GM18909 (cell line): ENCODE results near the gene USP10.
A peak's percentile ranks its signal among the peaks of the same experiment; 100 is the strongest.

ENCODE experiments used
- ATAC-seq: cut with Tn5 transposase; IDR thresholded peaks from one replicate; pipeline ENCODE4 v1.9.1; 2021; ENCODE audit warnings: mild to moderate bottlenecking; ENCODE audit not compliant: unreplicated experiment, poor library complexity

USP10 gene

GRCh38 chr16:84749072-84749471 lies 49.3 kb downstream of the USP10 start:
- ATAC-seq: no peak

- no peak for ATAC-seq
These were observed 50.0 kb downstream of the USP10 start for GRCh38 chr16:84749815-84750214.

GRCh38 chr16:84750575-84750974 lies 50.8 kb downstream of the USP10 start:
- ATAC-seq: no peak

DNA sequence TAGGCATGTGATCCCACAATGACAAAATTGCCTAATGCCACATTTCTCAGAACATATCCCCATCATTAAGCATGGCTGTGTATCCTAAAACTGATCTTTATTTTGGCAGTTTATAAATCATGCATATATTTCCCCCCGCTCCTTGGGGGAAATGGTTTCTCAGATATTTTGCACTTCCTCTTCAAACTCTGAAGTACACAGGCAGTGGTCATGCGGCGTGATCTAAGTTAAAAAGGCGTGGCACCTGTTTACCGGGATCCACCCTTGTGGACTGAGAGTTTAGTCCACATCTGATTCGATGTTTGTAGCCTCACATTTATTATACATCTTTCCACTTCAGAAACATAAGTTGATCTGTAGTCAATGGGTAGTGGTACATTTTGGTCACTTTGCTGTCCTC lies 51.4 kb downstream of the USP10 start:
- no peak for ATAC-seq

GRCh38 chr16:84751947-84752346 lies 52.1 kb downstream of the USP10 start:
- ATAC-seq: no peak

DNA sequence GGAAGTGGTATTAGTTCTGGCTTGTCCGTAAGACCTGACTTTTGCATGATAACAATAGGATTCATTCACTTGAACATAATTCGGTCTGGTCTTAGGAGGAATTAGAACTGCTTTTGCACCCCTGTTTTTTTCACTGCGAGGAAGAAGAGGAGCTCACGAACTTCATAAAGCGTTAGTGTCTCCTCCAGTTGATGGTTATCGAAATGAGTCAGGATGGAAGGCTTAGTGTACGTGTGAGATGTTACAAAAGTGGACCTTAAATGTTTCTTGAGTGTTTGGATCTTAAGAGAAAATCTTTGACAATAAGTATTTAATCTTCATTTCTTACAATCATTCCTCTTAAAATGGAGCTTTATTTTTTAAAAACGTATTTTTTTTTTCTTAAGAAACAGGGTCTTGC lies 52.8 kb downstream of the USP10 start:
- no peak for ATAC-seq

- no peak for ATAC-seq
These were observed 53.9 kb downstream of the USP10 start for GRCh38 chr16:84753412-84754326.

DNA sequence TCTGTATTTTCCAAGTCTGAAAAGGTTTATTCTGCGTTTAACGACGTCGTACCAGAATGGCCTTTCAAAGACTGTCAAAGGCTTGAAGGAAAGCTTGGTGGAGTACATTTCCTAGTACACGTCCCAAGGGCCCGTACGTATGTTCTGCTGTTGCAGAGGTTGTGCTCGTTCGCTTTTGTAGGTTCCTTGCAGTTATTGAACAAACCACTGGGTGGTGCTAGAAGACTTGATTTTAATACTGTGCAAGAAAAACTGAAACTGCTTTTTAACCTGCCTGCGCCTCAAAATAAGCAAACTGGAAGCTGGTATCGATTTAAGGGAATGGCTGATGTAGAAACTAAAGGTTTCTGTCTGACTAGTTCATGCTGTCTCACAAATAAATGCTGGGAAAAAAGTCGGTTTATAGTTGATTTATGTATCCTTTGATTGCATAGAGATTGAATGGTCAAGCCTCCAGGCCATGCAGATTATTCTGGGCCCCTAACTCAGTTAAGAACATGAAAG lies 54.6 kb downstream of the USP10 start:
- peak; percentile 62 for ATAC-seq

DNA sequence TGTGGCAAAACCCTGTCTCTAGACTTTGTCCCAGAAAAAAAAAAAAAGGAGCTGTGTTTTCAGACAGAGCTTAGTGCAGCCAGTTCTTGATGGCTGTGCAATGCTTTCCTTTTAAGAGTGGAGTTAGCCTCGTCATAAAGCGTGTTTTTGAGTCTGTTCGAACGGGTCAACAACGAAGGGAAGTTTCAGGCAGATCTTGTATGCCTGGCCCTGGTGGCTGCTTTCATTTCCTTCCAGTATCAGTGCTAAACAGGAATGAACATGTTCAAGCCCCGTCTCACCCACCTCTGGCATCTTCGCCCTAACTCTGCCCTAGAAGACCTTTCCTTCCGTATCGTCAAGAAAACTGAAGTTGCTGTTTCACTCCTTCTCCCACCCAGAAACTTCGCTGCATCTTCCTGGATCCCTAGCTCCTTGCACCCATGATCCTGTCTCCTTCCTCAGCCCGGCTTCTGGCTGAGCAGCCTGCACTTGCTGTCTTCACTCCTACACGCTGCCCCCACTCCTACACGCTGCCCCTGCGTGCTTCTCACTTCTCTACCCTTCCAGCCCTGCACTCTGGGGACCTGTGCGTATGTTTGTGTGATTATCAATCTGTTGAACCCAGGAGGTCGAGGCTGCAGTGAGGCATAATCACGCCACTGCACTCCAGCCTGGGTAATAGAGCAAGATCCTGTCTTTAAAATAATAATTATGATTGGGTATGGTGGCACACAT lies 55.3 kb downstream of the USP10 start:
- ATAC-seq: no peak

DNA sequence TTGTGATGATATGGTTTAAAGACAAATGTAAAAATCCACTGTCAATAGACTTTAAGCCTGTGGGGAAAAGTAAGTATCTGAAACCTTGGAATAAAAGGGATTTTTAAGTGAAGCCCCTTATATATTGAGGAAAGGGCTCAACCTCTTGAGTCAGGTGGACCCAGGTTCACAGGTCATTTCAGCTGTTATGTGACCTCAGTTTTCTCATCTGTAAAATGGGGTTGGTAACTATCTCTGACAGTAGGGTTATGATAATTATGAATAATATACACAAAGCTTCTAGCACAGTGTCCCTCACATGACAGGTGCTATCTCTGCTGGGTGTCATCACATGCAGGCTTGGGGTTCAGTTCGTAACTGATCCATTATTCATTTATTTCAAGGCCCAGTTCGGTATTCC lies 57.0 kb downstream of the USP10 start:
- no peak for ATAC-seq

DNA sequence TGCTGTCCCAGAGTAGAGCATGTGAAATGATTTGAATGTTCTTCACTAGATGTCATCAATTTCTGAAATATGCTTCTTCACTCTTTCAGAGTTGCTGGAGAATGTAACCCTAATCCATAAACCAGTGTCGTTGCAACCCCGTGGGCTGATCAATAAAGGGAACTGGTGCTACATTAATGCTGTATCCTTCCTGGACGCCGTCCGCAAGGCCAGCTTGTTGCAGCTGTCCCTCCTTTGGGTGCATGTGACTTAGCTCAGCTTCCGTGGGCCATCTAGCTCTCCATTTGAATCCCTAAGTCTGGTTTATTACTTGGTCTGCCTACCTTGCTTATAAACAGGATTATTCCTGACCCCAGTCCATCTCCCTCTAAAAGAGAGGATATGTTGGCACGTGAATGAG lies 58.8 kb downstream of the USP10 start:
- no peak for ATAC-seq

DNA sequence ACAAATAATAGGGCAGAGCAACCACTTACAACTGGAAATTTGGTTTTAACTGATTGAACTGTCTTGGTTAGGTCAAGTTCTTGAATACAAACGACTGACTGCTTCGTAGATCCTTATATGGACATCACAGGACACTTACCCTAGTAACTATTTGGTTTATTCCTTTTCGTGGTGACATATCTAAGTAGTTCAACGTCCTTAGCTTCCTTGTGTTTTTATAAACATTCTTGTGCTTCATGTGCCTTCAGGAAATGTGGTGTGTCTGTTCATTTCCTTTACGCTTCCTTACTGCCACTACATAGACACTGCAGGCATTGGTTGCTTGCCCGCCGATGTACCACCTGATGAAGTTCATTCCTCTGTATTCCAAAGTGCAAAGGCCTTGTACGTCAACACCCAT lies 59.3 kb downstream of the USP10 start:
- ATAC-seq: no peak

DNA sequence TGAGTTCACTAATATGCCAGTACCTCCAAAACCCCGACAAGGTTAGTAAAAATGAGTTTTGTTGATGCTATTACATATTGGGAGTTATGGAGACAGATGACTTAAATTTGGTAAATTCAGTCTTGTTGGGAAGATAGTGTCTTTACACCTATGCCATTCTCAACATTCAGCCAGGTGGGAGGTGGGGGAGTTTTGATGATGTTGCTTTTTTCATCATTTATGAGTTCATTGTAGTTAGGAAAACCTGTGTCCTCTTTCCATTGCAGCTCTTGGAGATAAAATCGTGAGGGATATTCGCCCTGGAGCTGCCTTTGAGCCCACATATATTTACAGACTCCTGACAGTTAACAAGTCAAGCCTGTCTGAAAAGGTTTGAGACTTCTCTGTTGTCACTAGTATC lies 60.1 kb downstream of the USP10 start:
- no peak for ATAC-seq

DNA sequence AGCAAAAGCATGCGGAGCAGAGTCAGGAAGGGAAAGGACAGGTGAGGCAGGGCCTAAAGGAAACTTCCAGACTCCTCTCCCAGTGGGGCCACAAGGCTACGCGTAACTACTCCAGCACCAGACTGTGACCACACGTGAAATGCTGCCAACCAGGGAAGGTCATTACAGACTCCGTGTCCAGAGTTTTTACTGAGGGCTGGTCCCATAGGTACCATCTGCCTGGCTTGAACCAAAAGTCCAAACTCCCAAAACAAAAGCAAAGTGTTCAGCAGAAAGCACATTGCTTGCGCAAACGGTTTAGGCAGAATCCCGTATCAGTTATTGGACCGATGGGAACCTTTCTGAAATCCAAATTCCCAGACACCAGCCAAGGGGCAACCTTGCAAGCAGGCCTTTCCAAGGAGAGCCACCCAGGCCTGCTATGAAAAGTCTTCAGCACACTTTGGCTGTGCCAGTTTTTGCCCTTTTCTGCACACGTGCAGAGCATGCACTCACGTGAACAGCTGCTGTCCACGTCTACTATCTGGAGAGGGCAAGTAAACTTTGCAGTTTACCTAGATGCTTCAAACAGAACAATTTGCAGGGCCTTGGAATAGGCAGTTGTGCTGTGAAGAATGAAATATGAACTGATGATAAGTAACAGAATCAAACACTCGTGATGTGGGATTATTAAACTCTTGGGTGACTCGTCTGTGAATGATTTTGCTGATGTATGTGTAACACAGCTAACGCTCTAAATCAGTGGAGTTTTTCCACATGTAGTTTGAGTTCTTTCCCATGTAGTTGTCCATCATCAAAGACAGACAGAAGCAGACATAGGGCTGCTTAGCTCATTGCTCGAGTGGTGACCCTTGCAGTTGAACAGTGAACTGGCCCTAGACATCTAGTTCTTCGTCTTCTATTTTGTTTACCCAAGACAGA lies 61.9 kb downstream of the USP10 start:
- ATAC-seq: no peak

DNA sequence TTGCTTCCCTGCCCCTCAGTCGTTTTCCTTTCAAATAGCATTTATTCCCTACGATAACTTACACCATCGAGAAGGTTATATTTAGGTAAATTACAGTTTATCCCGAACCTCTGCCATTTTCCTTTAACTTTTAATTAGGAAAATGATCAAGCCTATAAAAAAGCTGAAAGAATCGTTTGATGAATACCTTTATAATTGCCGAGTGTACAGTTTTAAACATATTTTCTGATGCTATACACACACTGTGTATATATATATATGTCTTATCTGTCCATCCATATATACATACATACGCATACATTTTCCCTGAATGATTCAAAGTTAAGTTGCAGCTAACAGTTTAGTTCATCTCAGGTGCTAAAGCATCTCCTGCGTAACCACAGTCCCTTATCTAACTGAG lies 63.4 kb downstream of the USP10 start:
- ATAC-seq: no peak

DNA sequence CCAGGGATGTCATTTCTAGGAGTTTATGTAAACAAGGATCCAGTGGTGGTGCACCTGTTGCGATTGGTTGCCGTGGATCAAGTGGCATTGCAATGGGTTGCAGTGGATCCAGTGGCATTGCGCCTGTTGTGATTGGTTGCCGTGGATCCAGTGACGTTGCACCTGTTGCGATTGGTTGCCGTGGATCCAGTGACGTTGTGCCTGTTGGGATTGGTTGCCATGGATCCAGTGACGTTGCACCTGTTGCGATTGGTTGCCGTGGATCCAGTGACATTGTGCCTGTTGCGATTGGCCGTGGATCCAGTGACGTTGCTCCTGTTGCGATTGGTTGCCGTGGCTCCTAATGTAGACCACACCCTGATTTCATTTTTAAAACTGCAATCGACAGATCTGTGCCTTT lies 63.8 kb downstream of the USP10 start:
- ATAC-seq: no peak

- no peak for ATAC-seq
These were observed 65.2 kb downstream of the USP10 start for GRCh38 chr16:84764970-84765369.

DNA sequence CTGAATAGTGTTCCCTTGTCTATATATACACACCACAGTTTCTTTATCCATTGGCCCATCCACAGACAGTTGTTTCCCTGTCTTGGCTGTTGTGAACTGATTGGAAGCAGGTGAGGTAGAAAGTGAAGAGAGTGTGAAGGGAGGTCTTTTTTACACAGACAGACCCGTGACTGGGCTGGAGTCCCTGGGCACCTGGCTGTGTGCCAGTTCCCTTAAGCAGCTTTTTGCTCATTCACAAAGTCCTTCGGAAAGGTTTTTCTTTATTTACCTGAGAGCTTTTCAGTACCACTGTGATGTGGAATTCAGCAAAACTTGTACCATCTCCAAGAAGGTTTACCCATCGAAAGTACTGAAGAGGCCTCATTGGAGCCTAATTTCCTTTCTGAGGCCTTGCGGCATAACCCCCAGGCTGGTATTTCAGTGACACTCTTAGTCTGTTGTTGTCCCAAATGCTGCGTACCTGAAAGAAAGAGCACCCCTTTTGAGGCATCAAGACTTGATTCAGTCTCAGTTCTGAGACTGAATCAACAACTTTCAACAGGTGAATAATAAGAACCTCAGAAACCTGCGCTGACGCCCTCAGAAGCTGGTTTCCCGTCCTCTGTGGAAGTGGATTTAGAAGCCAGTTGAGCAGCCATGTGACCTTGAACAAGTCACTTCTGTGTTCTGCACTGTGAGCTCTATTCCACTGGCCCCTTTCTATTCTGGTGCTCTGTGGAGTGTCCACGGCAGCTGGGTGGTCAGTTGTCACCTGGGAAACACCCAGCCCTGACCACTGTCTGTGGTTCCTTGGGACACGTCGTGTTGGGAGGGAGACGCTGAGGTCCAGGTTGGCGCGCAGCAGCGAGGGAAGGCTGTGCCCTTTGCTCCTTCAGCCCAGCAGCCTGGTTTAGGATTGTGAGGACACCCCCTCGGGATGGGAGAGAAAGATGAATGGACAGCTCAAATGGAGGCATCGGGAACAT lies 66.1 kb downstream of the USP10 start:
- ATAC-seq: no peak
